GM21381 (cell line): ENCODE results near the gene TMEM139.
"Not testable (repeated sequence)": the region's sequence is repeated elsewhere in the genome, so short reads cannot be mapped to it uniquely, and the experiment has no call there.

Experiments used
- ATAC-seq: cut with Tn5 transposase; IDR thresholded peaks from one replicate; pipeline ENCODE4 v1.9.1; 2021; ENCODE audit warnings: mild to moderate bottlenecking, moderate library complexity; ENCODE audit not compliant: unreplicated experiment

Gene TMEM139

GRCh38 chr7:143287935-143288826 lies 3.4 kb downstream of the TMEM139 start, which contains the start of gene CASP2:
Gene CASP2, plus strand, starts transcription at chr7:143288351. Its CDS starts 105 bp downstream, at chr7:143288456.
- peak; percentile 92 for ATAC-seq

GRCh38 chr7:143288836-143289235 lies 4.1 kb downstream of the TMEM139 start:
- ATAC-seq: no peak

- no peak for ATAC-seq
Measured at GRCh38 chr7:143289421-143289820, 4.7 kb downstream of the TMEM139 start.

GRCh38 chr7:143289888-143290287 lies 5.1 kb downstream of the TMEM139 start:
- ATAC-seq: not testable (repeated sequence)

GRCh38 chr7:143290293-143290692 lies 5.5 kb downstream of the TMEM139 start:
- no peak for ATAC-seq

- ATAC-seq: no peak
Measured at GRCh38 chr7:143292876-143293275, 8.1 kb downstream of the TMEM139 start.

- ATAC-seq: no peak
Measured at GRCh38 chr7:143295870-143296269, 11.1 kb downstream of the TMEM139 start.

GRCh38 chr7:143296686-143297085 lies 11.9 kb downstream of the TMEM139 start:
- no peak for ATAC-seq

GRCh38 chr7:143299346-143299745 lies 14.6 kb downstream of the TMEM139 start:
- ATAC-seq: no peak

GRCh38 chr7:143299840-143300239 lies 15.1 kb downstream of the TMEM139 start:
- ATAC-seq: no peak

- ATAC-seq: no peak
Measured at GRCh38 chr7:143300959-143301935, 16.5 kb downstream of the TMEM139 start.

GRCh38 chr7:143303733-143304132 lies 19.0 kb downstream of the TMEM139 start:
- ATAC-seq: no peak

- ATAC-seq: no peak
Measured at GRCh38 chr7:143304938-143305337, 20.2 kb downstream of the TMEM139 start.

- no peak for ATAC-seq
Measured at GRCh38 chr7:143305423-143306070, 20.8 kb downstream of the TMEM139 start.

- no peak for ATAC-seq
Measured at GRCh38 chr7:143308632-143309031, 23.9 kb downstream of the TMEM139 start.

- no peak for ATAC-seq
Measured at GRCh38 chr7:143314127-143314526, 29.4 kb downstream of the TMEM139 start.

GRCh38 chr7:143315776-143316175 lies 31.0 kb downstream of the TMEM139 start, which contains the start of gene CLCN1:
Gene CLCN1, plus strand, starts transcription at chr7:143316111. Its CDS starts 102 bp downstream, at chr7:143316213.
- ATAC-seq: no peak

GRCh38 chr7:143316492-143316891 lies 31.7 kb downstream of the TMEM139 start:
- no peak for ATAC-seq

GRCh38 chr7:143318661-143319060 lies 33.9 kb downstream of the TMEM139 start:
- no peak for ATAC-seq

- no peak for ATAC-seq
Measured at GRCh38 chr7:143320620-143321019, 35.9 kb downstream of the TMEM139 start.

- no peak for ATAC-seq
Measured at GRCh38 chr7:143321242-143321641, 36.5 kb downstream of the TMEM139 start.
